ENCODE results near the gene SUPT6H. TPM values are rescaled to one million over a fixed set of nuclear protein-coding genes. Genes with fewer than 3 reads are reported as not detected.
A peak's percentile ranks its signal among the peaks of the same experiment; 100 is the strongest.

The SUPT6H gene
- total RNA-seq, 2 experiments from 2014 or later = 33.7 to 76.5 TPM

DNA sequence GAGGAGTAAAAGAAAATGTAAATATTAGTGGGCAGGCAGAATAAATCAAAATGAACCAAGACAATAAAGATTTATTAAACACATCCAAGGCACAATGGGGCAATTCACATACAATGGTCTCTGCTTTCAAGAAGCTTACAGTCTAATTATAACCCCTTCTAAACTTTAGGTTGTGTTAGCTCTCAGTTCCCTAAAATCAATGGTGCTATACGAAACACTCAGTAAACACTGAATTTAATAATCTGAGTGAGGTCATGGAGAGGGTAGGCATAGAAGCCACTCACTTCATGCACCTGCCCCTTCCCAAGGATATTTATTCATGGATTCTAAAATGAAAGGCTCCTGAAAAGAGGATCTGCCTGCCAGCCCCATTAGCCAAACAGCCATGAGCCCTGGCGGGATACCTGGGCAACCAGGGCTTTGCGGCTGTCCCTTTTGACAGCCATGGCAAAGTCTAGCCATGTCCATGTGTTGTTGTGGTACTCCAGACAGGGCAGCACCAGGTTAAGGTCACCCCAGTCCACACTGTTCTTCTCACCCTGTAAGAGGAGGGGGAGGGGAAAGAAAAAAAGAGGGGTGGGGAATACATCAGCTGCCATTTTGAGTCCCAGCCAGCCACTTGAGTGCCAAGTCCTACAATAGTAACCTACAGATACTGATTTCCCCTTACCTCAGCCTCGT is 46.6 kb upstream of the SUPT6H start:
- peak; percentile 17 for DNase-seq (ENCODE audit: low spot score)
- Histone ChIP-seq H3K4me3 (ENCODE audit: low read depth, low read length, poor library complexity, severe bottlenecking) (no peak overlapping the region), H3K4me1 (ENCODE audit: insufficient read depth, low read length, poor library complexity, severe bottlenecking) (peaks cover 23% of the 10 kb centered on the region), H4K20me1 (ENCODE audit: insufficient read depth, low read length) (no peaks in the 10 kb centered on the region), H3K27ac (ENCODE audit: low read depth, low read length, poor library complexity, severe bottlenecking) (no peak overlapping the region), H3K36me3 (ENCODE audit: insufficient read depth, low read length) (peaks cover 99% of the 10 kb centered on the region), H3K9me2 (ENCODE audit: insufficient read depth, low read length) (no peaks in the 10 kb centered on the region), H2AFZ (ENCODE audit: low read length) (no peak overlapping the region), H3K79me2 (ENCODE audit: insufficient read depth, low read depth, low read length) (no peaks in the 10 kb centered on the region), H3K9me3 (ENCODE audit: low read length) (no peaks in the 10 kb centered on the region), H3K4me2 (ENCODE audit: low read length) (no peak overlapping the region)
- no TSS peak for BruUV-seq (replicated peaks)
- POLR2A ChIA-PET = no interaction called here
- CTCF ChIA-PET (ENCODE audit: unreplicated experiment) = interaction anchor here (0.6 kb wide), 1 partner anchor 122 kb away, joined by 3 read pairs; no protein-coding TSS in a partner anchor
- intact Hi-C loops (cut with micrococcal nuclease; ENCODE audit: unreplicated experiment) = no loop called here
- TF ChIP-seq EZH2phosphoT487 (IDR thresholded peaks at IDR 0.05; ENCODE audit: borderline replicate concordance, low read depth, low read length) = no peak
- TF ChIP-seq, protein P1, sequence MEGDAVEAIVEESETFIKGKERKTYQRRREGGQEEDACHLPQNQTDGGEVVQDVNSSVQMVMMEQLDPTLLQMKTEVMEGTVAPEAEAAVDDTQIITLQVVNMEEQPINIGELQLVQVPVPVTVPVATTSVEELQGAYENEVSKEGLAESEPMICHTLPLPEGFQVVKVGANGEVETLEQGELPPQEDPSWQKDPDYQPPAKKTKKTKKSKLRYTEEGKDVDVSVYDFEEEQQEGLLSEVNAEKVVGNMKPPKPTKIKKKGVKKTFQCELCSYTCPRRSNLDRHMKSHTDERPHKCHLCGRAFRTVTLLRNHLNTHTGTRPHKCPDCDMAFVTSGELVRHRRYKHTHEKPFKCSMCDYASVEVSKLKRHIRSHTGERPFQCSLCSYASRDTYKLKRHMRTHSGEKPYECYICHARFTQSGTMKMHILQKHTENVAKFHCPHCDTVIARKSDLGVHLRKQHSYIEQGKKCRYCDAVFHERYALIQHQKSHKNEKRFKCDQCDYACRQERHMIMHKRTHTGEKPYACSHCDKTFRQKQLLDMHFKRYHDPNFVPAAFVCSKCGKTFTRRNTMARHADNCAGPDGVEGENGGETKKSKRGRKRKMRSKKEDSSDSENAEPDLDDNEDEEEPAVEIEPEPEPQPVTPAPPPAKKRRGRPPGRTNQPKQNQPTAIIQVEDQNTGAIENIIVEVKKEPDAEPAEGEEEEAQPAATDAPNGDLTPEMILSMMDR (conservative IDR thresholded peaks at IDR 0.05; ENCODE audit: low read length) = no peak

DNA sequence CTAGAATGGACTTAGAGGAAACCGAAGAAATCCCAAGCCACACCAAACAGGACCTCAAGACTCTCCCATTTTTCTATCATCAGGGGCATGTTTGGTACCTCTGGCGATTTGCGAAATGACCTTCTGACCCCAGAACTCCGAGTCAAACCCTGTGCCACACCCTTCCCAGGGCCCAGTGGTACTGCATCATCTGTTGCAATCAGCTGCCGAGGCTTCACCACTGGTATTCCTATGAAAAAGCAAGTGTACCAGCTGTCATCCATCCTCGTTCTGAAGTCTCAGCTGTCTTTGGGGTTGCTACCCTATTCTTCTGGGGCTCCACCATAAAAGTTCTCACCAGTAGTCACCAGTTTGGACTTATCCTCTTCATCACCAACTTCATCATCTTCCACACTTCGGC is 45.7 kb upstream of the SUPT6H start:
- TF ChIP-seq, protein P1 (conservative IDR thresholded peaks at IDR 0.05; ENCODE audit: low read length) = no peak
- TF ChIP-seq EZH2phosphoT487 (IDR thresholded peaks at IDR 0.05; ENCODE audit: borderline replicate concordance, low read depth, low read length) = no peak
- Histone ChIP-seq H3K27ac (ENCODE audit: low read depth, low read length, poor library complexity, severe bottlenecking) (no peak overlapping the region), H3K4me2 (ENCODE audit: low read length) (no peak overlapping the region), H3K9me2 (ENCODE audit: insufficient read depth, low read length) (no peaks in the 10 kb centered on the region), H3K79me2 (ENCODE audit: insufficient read depth, low read depth, low read length) (no peaks in the 10 kb centered on the region), H4K20me1 (ENCODE audit: insufficient read depth, low read length) (no peaks in the 10 kb centered on the region), H3K4me1 (ENCODE audit: insufficient read depth, low read length, poor library complexity, severe bottlenecking) (peaks cover 23% of the 10 kb centered on the region), H3K9me3 (ENCODE audit: low read length) (no peaks in the 10 kb centered on the region), H3K4me3 (ENCODE audit: low read depth, low read length, poor library complexity, severe bottlenecking) (no peak overlapping the region), H2AFZ (ENCODE audit: low read length) (no peak overlapping the region), H3K36me3 (ENCODE audit: insufficient read depth, low read length) (peaks cover 99% of the 10 kb centered on the region)
- intact Hi-C loops (cut with micrococcal nuclease; ENCODE audit: unreplicated experiment) = no loop called here
- no TSS peak for BruUV-seq (replicated peaks)
- no peak for DNase-seq (ENCODE audit: low spot score)
- ChIA-PET CTCF (ENCODE audit: unreplicated experiment) (no interaction called here), POLR2A (no interaction called here)

DNA sequence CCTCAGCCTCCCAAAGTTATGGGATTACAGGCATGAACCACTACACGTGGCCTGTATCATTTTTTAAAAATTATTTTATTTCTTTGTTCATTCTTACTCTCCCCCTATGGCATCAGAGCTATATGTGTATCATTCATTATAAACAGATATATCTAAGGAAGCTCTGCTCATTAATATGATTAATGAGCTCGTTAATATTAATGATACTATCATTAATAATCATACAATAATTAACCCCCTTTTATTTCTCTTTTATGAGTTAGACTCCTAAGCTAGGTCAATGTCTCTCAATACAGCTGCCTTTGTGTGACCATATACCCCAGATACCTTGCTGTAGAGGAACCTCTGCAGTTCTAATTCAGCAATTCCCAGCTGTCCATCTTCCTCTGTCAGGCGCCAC is 43.5 kb upstream of the SUPT6H start:
- CTCF ChIA-PET (ENCODE audit: unreplicated experiment) = no interaction called here
- Histone ChIP-seq H3K4me1 (ENCODE audit: insufficient read depth, low read length, poor library complexity, severe bottlenecking) (peaks cover 13% of the 10 kb centered on the region), H2AFZ (ENCODE audit: low read length) (no peak overlapping the region), H4K20me1 (ENCODE audit: insufficient read depth, low read length) (no peaks in the 10 kb centered on the region), H3K36me3 (ENCODE audit: insufficient read depth, low read length) (peaks cover 99% of the 10 kb centered on the region), H3K9me2 (ENCODE audit: insufficient read depth, low read length) (no peaks in the 10 kb centered on the region), H3K4me3 (ENCODE audit: low read depth, low read length, poor library complexity, severe bottlenecking) (no peak overlapping the region), H3K4me2 (ENCODE audit: low read length) (no peak overlapping the region), H3K9me3 (ENCODE audit: low read length) (no peaks in the 10 kb centered on the region), H3K27ac (ENCODE audit: low read depth, low read length, poor library complexity, severe bottlenecking) (no peak overlapping the region), H3K79me2 (ENCODE audit: insufficient read depth, low read depth, low read length) (no peaks in the 10 kb centered on the region)
- POLR2A ChIA-PET = interaction anchor here (0.5 to 1.7 kb wide), 4 partner anchors 9 to 92 kb away, joined by 3 to 7 read pairs (median 6); no protein-coding TSS in a partner anchor
- intact Hi-C loops (cut with micrococcal nuclease; ENCODE audit: unreplicated experiment) = no loop called here
- BruUV-seq (replicated peaks) = no TSS peak
- TF ChIP-seq, protein P1 (conservative IDR thresholded peaks at IDR 0.05; ENCODE audit: low read length) = no peak
- TF ChIP-seq EZH2phosphoT487 (IDR thresholded peaks at IDR 0.05; ENCODE audit: borderline replicate concordance, low read depth, low read length) = no peak
- no peak for DNase-seq (ENCODE audit: low spot score)

All from OCI-LY7 (cell line).